Dedifferentiated amniotic fluid mesenchymal stem cell (primary cell): ENCODE results near the gene ACKR2.
A peak's percentile ranks its signal among the peaks of the same experiment; 100 is the strongest.

ENCODE experiments used
- DNase-seq: peaks from one replicate; pipeline ENCODE4 v3.0.0-alpha.2; 2016; ENCODE audit errors: extremely low spot score

The ACKR2 gene

DNA sequence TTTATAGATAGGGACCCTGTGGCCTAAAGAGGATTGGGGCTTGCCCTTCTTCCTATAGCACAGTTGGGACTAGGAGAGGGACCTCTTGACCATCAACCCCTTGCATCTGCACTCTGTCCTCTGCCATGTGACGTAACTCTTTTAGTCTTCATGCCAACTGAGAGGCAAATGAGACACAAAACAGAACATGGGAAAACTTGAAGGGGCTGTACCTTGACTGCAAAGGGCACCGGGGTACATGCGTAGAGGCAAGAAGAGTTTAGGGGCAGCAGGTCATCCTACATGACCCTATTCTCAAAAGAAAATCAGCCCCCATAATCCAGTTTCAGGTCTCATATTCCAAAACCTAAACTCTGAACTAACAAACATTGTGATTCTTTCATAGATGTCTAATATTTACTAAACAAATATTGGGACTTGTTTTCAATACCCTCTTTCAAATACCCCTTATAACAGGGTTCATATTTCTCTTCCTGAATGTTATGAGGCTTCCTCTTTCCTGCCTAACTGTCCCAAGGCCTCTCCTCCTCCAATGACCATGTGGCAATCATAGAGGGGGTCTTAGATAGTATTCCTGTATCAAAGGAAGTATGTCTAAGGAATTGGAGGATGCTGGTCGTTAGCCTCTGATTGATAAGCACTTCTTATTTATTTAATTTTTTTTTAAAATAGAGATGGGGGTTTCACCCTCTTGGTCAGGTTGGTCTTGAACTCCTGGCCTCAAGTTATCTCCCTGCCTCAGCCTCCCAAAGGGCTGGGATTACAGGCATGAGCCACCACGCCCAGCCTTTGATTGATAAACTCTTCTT is 20.6 kb downstream of the ACKR2 start:
- no peak for DNase-seq

DNA sequence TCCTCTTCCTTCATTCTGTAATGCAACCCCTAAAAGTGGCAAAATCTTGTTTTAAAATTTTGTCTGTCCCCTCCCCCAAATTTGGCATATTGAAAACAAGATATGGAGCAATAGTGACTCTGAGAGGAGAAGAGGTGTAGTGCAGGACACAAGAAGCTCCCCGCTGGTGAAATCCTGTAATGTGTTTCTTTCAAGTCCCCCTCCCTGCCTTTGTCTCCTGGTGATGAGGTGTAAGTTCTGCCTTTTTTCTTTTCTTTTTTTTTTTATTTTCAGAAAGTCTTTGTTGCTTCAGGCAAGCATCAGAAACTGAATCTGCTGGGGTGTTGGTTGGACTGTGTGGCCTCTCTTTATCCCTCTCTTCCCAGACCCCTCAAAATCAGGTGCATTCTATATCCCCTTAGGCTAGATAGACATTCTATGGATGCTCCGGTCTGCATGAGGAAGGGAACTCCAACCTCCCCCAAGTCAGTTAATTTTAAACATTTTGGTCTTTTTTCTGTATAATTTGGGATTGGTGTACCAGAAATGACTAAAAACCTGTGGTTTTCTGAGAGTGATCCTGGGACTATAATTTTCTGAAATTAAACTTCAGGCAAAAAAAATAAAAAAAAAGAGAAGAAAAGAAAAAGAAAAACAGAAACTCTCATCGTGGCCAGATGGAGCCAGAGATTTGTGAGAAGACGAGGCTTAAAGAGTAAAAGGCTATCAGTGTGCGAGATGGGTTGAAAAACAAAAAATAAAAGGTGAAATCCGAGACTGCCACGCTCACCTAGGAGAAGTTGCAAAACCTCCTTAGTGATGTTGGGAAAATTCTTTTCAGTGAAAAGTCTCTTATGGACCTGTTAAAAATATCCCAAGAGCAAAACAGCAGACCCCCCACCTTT is 21.4 kb downstream of the ACKR2 start:
- no peak for DNase-seq

DNA sequence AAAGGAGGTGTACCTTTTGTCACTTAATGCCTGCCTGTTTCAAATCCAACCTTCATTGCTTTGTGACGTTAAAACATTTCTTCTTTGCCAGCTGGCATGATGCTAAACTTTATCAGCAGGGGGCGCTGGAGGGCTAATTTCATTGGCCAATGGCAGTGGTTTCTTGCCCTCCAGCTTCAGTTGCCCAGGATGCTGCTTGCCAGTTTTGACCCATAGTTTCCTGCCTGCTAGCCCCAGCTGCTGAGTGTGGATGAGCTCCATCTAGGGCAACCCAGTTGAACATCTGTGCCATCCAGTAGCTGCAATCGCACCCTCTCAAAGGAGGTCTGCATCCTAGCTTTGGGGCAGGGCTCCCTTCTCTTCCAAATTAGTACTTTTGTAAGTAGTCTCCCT is 22.1 kb downstream of the ACKR2 start:
- peak; percentile 23 for DNase-seq

DNA sequence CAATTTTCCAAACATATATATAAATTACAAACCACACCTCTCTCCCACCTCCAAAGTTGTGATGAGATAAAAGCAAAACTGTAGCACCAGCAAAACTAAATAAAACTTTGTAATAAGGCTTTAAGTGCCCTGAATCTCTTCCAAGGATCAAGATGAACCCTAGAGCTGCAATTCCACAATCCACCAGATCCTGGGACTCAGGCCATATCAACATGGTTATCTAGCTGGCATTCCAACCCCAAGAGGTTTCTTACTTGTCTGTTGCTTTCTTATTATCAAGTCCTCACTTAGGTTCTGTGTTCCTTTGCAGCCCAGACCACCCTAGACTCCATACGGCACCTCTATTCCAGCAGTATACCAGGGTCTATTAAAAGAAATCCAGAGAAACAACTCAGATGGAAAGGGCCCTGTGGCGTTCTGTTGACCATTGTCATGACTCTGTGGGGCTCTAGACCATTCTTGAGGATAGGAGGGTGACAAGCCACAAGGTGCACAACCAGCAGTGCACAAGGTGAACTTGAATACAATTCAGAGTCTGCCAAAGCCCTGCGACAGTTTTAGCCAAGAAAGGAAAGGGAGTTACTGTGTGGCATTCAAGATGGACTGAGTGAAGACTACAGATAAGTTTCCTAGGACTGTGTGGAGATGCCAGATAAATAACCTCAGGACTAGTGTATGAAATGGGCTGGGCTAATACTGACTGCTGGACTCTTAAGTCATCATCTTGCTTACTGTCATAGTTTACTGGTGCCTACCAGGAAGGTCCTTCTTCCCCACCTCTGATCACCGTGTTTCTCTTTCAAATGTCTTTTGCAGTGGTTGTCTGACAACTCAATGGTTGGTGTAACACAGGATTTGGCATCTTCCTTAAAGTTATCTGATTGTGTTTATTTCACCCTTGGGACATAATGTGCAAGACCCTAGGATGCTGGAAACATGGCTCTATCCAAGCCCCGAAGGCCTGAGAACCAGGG is 27.2 kb downstream of the ACKR2 start:
- no peak for DNase-seq

DNA sequence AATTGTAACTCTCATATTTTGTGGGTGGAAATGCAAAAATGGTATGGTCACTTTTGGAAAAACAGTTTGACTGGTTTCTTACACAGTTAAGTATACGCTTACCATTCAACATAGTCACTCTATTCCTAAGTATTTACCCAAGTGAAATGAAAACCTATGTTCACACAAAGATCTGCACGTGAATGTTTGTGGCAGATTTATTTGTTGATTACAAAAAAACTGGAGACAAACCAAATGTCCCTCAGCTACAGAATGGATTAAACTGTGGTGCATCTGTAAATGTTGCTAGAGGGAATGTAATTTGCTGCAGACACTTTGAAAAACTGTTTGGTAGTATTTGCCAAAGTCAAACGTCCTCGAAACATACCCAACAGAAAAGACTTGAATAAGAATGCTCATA is 29.3 kb downstream of the ACKR2 start:
- DNase-seq: no peak

DNA sequence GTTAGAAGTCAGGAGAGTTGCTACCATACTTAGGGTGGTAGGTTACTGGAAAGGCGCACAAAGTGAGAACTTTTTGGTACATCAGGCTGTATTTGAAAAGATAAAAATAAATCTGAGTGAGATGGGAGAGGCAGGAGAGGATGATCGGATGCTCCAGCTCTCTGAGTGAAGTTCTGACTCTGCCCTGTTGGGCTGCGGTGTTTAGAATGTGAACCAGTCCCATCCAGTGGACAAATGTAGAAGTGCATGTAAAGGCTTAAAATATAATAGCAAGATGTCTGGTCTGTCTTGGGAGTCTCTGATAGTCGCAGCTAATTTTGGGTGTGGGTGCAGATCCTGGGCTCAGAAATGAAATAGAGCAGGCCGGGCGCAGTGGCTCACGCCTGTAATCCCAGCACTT is 30.4 kb downstream of the ACKR2 start:
- peak; percentile 83 for DNase-seq

DNA sequence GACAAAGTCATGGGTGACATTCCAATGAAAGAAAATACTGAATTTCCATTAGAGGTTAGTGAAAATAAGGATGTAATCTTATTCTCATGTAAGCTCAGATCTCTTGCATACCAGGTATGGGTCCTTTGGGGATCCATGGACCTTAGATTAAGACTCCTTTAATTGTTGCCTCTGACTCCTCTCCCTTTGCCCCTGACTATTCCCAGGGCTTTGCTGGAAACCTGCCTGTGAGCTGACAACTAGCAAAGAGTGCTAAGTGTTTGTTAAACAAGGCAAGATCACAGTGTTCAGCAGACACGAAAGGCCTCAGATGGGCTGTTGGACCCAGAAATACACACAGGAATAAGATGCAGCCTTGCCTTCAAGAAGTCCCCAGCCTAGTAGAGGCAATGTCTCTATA is 32.1 kb downstream of the ACKR2 start:
- DNase-seq: no peak

DNA sequence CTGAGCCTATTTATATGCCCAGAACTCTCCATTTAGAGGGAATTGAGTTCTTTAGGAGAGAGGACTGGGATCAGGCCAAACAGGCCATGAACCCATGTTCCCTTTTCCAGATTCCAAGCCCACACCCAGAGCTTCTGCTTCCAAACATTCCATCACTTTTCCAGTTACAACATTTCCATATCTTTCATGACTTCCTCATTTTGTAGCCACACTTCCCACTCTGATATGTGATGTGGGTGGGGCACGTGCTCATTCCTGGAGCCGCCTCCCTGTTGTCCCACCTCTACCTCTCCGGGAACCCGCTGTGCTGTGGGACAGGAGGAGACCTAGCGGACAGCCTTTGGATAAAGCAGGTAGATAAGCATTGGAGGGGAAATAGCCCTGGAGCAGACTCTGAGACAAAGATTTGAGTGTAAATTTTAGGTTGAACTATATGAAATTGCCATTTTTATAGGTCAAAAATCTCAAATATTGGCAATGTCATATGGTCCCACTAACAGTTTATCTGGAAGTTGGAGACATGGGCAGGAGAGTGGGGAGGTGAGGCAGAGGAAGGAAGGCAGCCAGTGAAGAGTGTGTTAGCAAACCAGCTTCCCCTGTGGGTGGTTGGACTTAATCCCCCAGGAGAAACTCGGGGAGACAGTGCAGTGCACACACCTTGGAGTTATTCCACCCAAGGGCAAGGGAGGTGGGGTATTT is 34.6 kb downstream of the ACKR2 start:
- no peak for DNase-seq

DNA sequence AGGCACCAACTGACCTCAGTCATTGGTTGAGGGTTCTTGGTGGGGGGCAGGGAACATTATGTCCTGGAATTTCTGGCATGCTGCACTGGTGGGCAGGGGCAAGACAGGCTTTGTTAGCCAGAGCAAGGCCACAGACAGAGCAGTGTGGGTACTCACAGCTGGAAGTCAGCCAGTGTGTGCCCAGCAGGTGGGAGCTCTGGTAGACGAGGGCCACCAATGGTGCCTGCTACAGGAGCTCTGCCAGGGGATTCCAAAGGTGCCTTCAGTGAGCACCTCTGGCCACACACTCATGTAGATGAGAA is 35.1 kb downstream of the ACKR2 start:
- no peak for DNase-seq

DNA sequence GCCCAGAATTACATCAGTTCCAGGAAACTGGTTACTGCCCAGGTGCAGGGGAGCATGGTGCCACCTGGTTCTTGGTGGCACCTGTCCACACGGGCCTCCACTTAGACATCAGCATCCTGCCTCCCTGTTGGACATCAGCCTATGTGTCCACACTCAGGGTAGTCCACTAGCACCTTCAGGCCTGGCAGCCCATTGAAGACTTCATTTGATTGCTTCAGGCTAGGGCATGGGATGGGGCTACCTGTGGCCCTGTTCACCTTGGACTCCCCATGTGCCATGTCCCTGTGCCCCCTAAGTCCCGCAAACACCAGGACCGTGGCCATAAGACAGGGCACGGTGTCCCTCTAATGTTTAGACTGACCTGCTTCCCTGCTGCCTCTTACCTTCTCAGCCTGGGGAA is 35.6 kb downstream of the ACKR2 start:
- no peak for DNase-seq

DNA sequence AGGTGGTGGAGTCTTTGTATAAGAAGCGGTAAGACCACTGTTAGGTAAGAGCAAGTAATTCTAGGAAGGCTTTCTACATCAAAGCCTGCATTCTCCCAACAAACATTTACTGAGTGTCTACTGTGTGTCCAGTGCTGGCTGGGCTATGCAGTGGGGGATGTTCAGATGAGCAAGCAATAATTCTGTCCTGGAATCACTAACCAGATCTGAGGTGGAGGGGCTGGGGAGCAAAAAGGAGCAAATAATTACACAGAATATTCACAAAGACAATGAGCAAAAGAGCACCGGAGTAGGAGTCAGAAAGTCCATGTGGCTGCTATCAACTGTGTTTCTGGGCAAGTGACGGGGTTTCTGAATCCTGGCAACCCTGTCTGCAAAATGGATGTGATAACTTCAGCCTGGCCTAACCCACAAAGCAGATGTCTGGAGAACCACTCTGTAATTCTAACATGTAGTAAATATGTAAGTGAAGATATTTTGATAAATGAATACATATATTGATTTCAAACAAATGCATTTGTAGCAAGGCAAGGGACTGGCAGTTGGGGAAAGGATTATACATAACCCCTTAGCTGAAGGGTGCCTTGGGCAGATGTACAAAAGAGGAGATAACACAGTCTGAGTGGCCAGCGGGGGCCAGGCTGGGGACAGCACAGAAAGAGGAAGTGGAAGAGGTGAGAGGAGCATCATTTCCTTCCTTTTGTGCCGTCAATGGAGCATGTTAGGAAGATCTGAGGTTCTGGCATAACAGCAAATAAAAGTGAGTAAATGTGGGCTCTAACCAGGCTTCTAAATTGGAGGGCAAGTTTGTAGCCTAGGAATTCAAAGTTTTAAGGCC is 37.7 kb downstream of the ACKR2 start:
- no peak for DNase-seq

DNA sequence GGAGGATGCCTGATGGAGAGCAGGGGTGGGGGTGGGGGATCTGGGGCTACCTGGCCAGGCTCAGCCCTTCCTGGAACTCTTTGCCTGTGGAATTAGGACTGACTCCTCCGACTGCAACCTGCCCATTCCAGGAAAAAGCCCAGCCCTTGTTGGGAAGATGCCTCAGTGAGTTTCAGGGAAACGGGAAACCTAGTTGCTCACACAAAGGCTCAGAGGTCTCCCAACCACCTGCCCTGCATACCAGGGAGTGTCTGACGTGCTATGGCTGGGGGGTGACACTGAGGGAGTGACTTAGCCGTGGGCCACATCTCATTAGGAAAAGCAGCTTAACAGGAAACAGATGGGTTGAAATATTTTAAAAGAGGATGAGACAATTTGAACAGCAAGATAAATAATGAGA is 38.5 kb downstream of the ACKR2 start:
- no peak for DNase-seq

DNA sequence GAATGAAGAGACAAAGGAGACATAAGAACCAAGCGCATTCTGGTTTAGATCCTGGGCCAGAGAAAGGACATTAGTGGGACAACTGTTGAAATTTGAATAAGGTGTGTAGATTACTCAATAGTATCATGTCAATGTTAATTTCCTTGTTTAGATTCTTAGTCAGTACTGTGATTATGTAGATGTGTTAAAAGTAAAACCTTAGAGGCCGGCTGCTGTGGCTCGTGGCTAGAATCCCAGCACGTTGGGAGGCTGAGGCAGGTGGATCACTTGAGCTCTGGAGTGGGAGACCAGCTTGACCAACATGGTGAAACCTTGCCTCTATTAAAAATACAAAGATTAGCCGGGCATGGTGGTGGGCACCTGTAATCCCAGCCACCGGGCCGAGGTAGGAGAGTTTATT is 39.8 kb downstream of the ACKR2 start:
- no peak for DNase-seq

DNA sequence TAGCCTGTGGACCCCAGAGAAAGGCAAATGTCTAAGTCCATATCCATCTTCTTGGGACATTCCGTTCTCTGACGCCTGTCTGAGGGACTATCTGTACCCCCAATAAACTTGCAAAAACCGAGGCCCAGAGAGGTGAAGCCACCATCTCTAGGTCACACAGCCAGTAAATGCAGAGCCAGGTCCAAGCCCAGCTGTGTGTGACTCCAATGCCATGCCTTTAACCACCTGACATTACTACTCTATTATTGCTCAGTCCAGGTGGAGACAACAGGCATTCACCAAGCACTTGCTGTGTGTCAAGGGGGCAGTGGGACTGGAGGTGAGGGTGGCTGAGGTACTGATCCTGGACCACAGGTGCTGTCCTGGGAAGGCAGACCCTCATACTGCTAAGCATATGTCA is 41.0 kb downstream of the ACKR2 start:
- no peak for DNase-seq

DNA sequence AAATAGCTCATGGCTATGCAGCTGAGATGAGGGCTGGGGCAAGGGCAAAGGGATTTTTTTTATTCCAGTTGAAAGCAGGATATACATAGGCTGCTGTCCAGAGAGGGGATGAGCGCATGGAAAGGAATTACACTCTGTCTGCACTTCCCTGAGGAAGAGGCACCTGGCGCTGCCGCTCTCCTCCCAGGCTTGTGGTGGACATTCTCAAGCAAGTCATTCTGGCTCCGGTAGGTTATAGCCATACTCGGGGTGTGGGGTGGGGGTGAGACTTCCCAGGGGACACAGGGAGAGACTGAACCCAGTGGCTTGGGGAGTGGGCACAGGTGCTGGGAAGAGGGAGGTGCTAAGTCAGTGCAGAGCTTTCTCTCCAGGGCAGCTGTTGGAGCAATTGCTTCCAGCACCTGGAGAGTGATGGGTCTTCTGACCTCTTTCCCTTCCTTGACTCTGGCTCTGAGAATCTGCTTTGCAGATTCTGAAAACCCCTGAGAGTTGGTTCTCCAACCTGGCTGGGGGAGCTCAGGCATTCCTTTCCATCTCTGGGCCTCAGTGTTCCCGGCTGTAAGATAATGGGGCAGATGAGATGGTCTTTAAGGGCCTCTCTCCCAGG is 42.1 kb downstream of the ACKR2 start:
- DNase-seq: no peak

DNA sequence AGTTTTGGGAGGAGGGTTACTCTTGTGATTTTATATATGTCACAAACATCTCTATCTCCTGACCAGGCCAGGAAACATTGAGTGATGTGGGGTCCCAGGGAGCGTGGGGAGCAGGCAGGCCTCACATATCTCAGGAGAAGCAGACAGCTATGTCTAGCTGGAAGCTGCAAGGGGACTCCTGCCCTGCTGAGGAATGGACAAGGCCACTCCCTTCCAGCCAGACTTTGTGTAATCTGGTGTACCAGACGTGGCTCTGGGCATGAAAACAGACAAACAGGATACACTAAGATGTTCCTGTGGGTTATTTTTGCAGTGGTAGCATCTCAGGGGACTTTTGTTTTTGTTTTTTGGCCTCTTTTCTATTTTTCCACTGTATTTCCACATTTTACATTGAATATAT is 43.2 kb downstream of the ACKR2 start:
- DNase-seq: no peak

DNA sequence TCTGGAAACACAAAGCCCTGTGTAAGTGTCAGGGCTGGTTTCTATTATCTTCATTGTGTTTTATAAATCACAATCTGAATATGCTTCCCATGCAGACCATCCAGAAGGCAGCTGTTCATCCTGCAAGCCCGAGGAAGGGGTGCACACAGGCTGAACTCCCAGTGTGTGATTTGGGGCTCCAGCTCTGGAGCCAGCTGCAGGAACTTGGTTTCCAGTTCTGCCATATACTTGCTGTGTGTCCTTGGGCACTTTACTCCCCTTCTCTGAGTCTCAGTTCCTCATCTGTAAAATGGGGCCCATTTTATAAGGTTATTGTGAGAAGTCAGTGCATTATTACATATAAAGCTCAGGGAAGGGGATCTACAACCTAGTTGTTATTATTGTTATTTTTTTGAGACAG is 43.8 kb downstream of the ACKR2 start:
- DNase-seq: no peak

DNA sequence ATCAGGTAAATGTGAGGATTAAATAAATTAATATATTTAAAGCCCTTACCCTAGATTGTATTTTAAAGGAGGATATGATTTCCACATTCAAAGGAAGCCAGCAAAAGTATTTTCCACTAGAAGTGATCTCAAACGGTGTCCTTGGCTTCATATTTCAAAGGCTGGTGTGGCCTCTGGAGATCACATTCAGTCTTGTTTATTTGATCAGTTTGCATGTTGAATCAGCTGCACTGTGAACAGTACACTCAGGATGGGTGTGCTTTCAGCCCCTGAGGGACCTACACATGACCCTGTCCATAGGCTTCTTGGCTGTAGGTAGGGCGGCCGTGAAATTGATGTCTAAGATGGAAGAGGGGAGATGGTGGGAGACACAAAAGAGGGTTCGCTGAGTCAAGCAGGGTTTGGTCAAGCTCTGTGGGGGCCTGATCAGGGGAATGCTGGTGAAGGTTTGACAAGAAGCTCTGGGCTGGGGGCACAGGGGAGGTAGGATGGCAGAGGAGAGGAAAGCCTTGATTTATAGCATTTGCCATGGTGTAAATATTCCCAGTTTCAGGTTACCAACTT is 44.6 kb downstream of the ACKR2 start:
- DNase-seq: no peak

DNA sequence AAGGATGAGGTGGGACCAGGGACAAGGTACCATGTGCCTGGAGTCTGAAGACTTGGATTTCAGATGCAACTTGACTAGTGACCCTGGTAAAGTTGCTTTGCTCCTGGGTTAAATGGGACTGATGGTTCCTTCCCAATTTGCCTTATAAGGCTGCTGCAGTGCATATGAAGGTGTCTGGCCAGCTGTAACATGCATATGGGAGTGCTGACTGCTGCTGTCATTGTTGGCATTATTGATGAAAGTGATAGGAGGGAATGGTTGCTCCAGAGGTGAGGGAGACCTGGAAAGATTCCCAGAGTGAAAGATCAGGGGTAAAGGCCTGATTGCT is 45.9 kb downstream of the ACKR2 start:
- no peak for DNase-seq
